Lung (tissue), 12 donors: ENCODE measurements around the gene DHX8. TPM values are rescaled to one million over a fixed set of nuclear protein-coding genes. Genes with fewer than 3 reads are reported as not detected.

ENCODE experiments used
- ATAC-seq: fragments of 200-7000 bp; cut with Tn5 transposase; one replicate; pipeline ENCODE4 v1.9.1; 2020; ENCODE audit warnings: moderate number of reproducible peaks; ENCODE audit not compliant: insufficient read depth, low FRiP score
- DNase-seq, 3 donors: peaks; one replicate each; pipeline ENCODE4 v3.0.0-alpha.2; 2013 to 2017
- H3K27ac ChIP-seq, 2 donors: one replicate each; pipeline ENCODE4 v1.5.1; 2013; ENCODE audit warnings: mild to moderate bottlenecking in 2 of 2, moderate library complexity in 2 of 2, control low read depth in 1 of 2, inconsistent platforms in 1 of 2, low read depth in 1 of 2, low read length in 1 of 2
- H3K27me3 ChIP-seq, 3 donors: one replicate each; pipeline ENCODE4 v1.5.1; 2013; ENCODE audit warnings: low read length in 2 of 3; ENCODE audit not compliant: control insufficient read depth in 3 of 3, insufficient read depth in 3 of 3
- H3K36me3 ChIP-seq, 4 donors: one replicate each; pipeline ENCODE4 v1.5.1; 2013; ENCODE audit warnings: low read length in 4 of 4, mild to moderate bottlenecking in 1 of 4, moderate library complexity in 1 of 4; ENCODE audit not compliant: control insufficient read depth in 4 of 4, insufficient read depth in 4 of 4
- H3K4me1 ChIP-seq, 5 donors: one replicate each; pipeline ENCODE4 v1.5.1; 2013; ENCODE audit warnings: low read length in 5 of 5, mild to moderate bottlenecking in 2 of 5, moderate library complexity in 1 of 5; ENCODE audit not compliant: control insufficient read depth in 5 of 5, insufficient read depth in 5 of 5
- H3K4me3 ChIP-seq: one replicate; pipeline ENCODE4 v1.5.1; 2013; ENCODE audit warnings: mild to moderate bottlenecking, control low read depth, moderate library complexity
- H3K9ac ChIP-seq, 2 donors: one replicate each; pipeline ENCODE4 v1.5.1; 2013; ENCODE audit warnings: low read length in 2 of 2, control low read depth in 1 of 2; ENCODE audit not compliant: insufficient read depth in 1 of 2
- H3K9me3 ChIP-seq, 4 donors: one replicate each; pipeline ENCODE4 v1.5.1; 2013; ENCODE audit warnings: low read length in 3 of 4, mild to moderate bottlenecking in 1 of 4, moderate library complexity in 1 of 4; ENCODE audit not compliant: control insufficient read depth in 4 of 4, insufficient read depth in 3 of 4
- WGBS, 2 donors: extraction: QIAGEN DNeasy Blood & Tissue Kit; methylation state at CpG; one replicate each; pipeline ENCODE4 v1.1.7; 2013; 5-methylcytosine and 5-hydroxymethylcytosine counted together
- polyA plus RNA-seq, 2 donors: library from polyadenylated mRNA; stranded (reverse); fragments of 200-250 nt; gene quantifications; one replicate each; pipeline ENCODE4 v1.2.1, GENCODE V29; 2013
- total RNA-seq, 2 donors: library from RNA; depleted of rRNA in 1 of 2; stranded (reverse); fragments of >200 nt in 1 of 2; gene quantifications; one replicate each; pipeline ENCODE4 v1.2.1, GENCODE V29; 2014 to 2021
- TF ChIP-seq, protein P1 (sequence below): IDR thresholded peaks from 2 replicates; pipeline ENCODE4 v1.5.1; 2012; ENCODE audit warnings: mild to moderate bottlenecking; ENCODE audit errors: control extremely low read depth, extremely low read depth
- donor health status: control.
- donor health status: control.
- donor health status: Bipolar disorder and iron deficiency.
- donor health status: healthy.
- donor health status: DM: yes; HTN: yes; CAD: no.

The DHX8 gene
- total and polyA plus RNA-seq, 4 donors = 24.7 to 45.1 (median 38.2) TPM

DNA sequence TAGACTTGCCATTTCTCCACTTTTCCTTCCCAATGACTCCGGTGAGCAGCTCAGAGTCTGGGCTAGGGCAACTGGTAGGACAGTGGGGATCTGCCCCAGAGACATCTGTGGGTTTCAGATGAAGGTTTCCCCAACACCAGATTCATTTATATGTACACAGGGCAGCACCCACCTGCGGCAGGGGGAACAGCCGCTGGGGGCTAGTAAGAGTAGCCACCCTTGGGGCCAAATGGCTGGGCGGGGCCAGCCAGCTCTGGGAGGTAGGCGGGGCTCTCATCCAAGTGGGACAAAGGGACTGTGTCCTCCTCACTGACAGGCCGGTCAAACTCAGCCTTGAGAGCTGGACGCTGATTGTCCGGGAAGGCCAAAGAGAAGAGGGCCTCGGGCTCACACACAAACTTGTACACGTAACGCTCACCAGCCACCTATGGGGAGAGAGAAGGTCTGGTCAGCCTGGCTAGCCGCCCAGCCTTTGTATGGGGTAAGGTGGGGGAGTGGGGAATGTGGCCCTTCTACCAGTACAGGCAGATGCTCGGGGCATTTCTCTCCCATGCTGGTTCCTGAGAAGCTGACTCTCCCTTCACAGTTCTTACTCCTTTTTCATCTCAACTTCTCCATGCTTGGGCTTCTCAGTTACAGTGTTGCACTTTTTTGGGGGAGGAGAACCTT lies 44.7 kb downstream of the DHX8 start:
- TF ChIP-seq, protein P1, sequence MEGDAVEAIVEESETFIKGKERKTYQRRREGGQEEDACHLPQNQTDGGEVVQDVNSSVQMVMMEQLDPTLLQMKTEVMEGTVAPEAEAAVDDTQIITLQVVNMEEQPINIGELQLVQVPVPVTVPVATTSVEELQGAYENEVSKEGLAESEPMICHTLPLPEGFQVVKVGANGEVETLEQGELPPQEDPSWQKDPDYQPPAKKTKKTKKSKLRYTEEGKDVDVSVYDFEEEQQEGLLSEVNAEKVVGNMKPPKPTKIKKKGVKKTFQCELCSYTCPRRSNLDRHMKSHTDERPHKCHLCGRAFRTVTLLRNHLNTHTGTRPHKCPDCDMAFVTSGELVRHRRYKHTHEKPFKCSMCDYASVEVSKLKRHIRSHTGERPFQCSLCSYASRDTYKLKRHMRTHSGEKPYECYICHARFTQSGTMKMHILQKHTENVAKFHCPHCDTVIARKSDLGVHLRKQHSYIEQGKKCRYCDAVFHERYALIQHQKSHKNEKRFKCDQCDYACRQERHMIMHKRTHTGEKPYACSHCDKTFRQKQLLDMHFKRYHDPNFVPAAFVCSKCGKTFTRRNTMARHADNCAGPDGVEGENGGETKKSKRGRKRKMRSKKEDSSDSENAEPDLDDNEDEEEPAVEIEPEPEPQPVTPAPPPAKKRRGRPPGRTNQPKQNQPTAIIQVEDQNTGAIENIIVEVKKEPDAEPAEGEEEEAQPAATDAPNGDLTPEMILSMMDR = no peak
- no peak for ATAC-seq

DNA sequence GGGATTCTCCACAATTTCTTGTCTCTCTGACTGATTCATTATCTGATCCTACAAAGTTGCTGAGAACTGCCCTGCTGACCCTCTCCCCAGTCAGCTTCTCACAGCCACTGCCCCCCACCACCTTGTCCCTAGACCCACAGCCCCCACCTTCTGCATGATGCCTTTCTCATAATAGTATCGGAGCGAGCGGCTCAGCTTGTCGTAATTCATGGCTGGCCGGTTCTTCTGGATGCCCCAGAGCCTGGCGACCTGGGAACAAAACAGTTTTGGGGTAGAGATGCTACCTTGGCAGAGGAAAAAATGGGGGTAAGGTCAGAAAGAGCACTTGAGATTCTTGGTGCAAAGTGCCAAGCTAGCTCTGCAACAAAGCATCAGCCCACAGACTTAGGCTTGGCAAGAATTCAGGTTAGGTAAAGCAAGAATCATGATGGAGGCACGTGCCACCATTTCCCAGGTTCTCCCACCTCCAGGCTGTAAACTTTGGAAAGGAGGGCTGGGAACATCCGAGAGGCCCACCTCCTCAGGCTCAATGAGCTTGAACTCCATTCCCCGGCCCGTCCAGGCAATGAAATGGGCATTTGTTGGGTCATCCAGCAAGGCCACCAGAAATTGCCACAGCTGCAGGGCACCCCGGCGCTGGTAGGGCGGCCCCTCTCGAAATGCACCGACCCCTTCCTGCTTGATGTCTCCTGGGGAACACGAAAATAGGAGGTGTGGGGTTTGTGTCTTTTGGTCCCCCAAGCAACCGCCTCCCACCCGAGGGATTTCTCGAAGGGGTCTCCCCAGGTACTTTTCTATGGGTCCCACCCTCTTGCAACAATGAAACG lies 45.4 kb downstream of the DHX8 start:
- no peak for DNase-seq
- 92 to 97% methylated on average over 20 of the region's 20 CpGs for WGBS, 2 donors
- no peak overlapping the region for H3K9ac ChIP-seq

More for the DNA sequence above, 44.7 kb downstream of the DHX8 start:
- no peak overlapping the region for H3K4me3 ChIP-seq
- H3K9me3 ChIP-seq = no peaks in the 10 kb centered on the region
- no peak for DNase-seq
- 91 to 93% methylated on average over 13 of the region's 13 CpGs for whole genome bisulfite sequencing, 2 donors
- H3K27me3 ChIP-seq = no peaks in the 10 kb centered on the region
- no peak overlapping the region for H3K9ac ChIP-seq
- H3K4me1 ChIP-seq = peaks cover 8 to 22% (median 13%) of the 10 kb centered on the region in 5 donors
- peaks cover 15 to 37% (median 18%) of the 10 kb centered on the region in 4 donors for H3K36me3 ChIP-seq
- H3K27ac ChIP-seq = no peak overlapping the region

DNA sequence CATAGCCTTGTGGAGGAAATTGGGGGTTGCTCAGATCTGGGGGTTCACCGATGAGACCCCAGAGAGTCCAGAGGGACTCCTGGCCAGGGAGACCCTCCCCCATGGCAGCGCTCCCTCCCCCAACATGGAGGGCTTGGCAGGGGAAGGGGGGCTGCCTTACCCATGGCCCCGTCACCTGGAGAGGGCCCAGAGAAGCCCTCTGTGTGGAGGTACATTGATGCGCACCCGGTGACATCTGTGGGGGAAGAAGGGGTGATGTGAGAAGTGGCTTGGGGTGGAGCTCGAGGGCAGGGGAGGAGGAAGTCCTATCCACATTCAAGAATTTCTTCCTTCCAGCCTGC lies 46.1 kb downstream of the DHX8 start:
- DNase-seq (no peak), ATAC-seq (no peak)
- peaks cover under 1 to 24% (median 9%) of the 10 kb centered on the region in 4 donors for H3K36me3 ChIP-seq
- H3K4me3 ChIP-seq = no peak overlapping the region
- H3K27ac ChIP-seq = peak overlapping the region in 1 of 2 donors; percentile 65
- H3K4me1 ChIP-seq = peaks cover 8 to 22% (median 13%) of the 10 kb centered on the region in 5 donors
- WGBS, 2 donors = 38 to 42% methylated on average over 6 of the region's 6 CpGs
- no peaks in the 10 kb centered on the region for H3K9me3 ChIP-seq
- TF ChIP-seq, protein P1 = no peak
- peak overlapping the region in 1 of 2 donors; percentile 66 for H3K9ac ChIP-seq
- no peaks in the 10 kb centered on the region for H3K27me3 ChIP-seq

More for the DNA sequence above, 45.4 kb downstream of the DHX8 start:
- Histone ChIP-seq H3K27ac (no peak overlapping the region), H3K36me3 (peaks cover 7 to 30% (median 13%) of the 10 kb centered on the region in 4 donors), H3K4me3 (no peak overlapping the region), H3K4me1 (peaks cover 8 to 22% (median 13%) of the 10 kb centered on the region in 5 donors), H3K9me3 (no peaks in the 10 kb centered on the region), H3K27me3 (no peaks in the 10 kb centered on the region)
- TF ChIP-seq, protein P1 = no peak
- no peak for ATAC-seq
